GM12872 (cell line): ENCODE results near the gene COL20A1.

Experiments used
- CTCF ChIP-seq: IDR thresholded peaks from 3 replicates; pipeline ENCODE4 v1.5.1; 2011; ENCODE audit warnings: low read depth, mild to moderate bottlenecking, low read length, moderate library complexity; ENCODE audit not compliant: insufficient read depth

COL20A1 gene

GRCh38 chr20:63319164-63320040 is 26.4 kb downstream of the COL20A1 start:
- TF ChIP-seq CTCF, result no peak

GRCh38 chr20:63320041-63320511 is 27.1 kb downstream of the COL20A1 start:
- no peak for TF ChIP-seq CTCF

- TF ChIP-seq CTCF, result no peak
Observed at GRCh38 chr20:63320616-63321147, 27.7 kb downstream of the COL20A1 start.

DNA sequence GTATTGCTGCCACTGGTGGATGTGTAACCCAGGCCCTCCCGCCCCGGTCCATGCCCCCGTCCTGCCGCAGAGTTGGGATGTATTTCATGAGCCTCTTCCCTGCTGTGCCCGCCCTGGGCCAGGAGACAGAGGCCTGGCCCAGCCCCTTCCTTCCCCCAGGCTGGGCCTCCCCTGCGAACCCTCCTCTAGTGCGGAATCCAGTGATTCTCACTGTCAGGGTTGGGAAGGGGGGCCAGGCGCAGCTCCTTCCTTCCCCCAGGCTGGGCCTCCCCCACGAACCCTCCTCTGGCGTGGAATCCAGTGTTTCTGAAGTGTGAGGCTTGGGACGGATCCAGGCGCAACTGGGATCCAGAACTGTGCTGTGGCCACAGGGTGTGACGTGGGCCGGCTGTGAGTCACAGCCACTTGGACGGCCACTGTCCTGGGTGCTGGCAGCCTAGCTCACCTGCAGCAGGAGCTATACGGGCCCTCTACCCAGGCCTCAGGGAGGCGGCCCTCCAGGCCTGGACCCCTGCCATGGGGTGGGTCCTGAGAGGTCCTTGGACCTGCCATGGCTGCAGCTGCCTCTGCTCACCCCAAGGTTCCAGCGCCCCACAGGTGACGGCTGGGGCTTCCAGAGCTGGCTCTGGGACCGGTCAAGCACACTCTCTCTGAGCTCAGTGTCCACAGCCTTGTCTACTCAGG is 28.3 kb downstream of the COL20A1 start:
- no peak for TF ChIP-seq CTCF

DNA sequence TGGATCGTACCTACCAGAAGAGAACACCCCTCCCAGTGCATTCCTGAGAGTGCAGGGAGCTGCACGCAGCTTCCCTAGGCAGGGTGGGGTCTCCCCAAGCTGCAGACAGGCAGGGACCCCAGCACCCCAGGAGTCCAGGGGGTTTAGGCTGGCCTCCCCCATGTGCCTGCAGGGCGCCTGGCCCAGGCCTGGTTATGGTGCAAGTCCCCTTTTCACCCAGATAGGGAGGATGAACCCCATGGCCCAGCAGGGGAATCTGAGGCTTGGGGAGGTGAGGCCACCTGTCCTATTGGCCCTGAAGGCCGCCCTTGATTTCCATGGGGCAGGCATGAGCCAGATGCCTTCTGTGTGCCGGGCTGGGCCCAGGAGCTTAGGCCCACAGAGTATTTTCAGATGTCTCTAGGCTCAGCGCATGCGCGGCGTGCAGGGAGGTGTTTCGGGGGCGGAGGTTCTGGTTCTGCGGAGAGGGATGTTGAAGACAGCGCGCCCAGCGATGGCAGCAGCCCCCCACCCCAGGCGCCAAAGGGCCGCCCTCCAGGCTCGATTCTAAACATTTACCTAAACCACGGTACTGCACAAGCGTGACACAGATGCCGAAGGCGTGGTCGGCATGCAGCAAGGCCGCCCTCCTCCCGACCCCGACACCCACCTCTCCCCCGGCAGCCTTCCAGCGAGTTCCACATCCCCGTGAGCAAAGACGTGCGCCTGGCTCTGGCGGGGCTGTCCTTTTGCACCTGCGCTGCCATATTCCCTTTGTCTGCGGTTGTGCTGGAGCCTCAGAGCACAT is 29.4 kb downstream of the COL20A1 start:
- no peak for TF ChIP-seq CTCF

DNA sequence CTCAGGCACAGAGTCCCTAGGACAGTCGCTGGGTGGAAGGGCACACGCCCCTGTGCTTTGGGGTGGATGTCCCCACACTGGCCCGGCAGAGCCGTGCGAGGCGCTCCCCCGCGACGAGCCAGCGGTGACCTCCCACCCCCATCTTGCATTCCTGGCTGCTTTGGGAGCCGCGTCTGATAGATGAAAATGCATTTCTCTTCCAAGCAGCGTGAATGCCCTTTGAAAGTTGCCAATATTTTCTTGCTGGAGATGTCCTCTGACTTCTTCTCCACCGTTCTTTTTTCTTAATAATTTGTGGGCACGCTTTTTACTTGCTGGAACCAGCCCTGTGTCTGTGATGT is 29.9 kb downstream of the COL20A1 start:
- TF ChIP-seq CTCF, result no peak

DNA sequence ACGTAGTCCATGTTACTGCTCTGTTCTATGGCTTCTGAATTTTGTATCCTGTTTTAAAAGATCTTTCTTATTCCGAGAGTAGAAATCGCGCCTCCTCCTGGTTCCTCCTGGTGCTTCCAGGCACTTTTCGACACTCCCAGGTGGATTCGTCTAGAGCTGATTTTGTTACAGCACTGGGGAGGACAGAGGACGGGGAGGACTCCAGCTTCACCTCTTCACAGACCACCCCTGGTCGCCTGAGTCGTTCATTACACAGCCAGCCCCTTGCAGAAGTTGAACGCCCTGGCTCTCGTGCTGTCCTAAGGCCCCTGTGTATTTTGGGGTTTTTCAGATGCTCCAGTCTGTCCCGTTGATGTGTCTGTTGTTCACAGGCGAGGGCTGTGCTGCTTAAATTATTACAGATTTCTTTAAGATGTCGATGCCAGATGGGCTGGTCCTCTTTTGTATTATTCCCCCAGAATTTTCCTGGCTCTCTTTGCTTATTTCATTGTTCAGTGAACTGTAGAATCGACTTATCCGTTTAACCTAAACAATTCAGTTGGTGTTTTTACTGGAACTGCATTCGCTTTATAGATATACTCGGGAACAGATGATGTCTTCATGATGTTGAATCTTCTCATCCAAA is 30.5 kb downstream of the COL20A1 start:
- no peak for TF ChIP-seq CTCF
